HG02885 (cell line): ENCODE measurements around the gene VRK3.
"Not testable (repeated sequence)": the region's sequence is repeated elsewhere in the genome, so short reads cannot be mapped to it uniquely, and the experiment has no call there.

Experiments
- ATAC-seq: cut with Tn5 transposase; IDR thresholded peaks from one replicate; pipeline ENCODE4 v1.9.1; 2021; ENCODE audit warnings: mild to moderate bottlenecking; ENCODE audit not compliant: unreplicated experiment, poor library complexity

VRK3 gene

DNA sequence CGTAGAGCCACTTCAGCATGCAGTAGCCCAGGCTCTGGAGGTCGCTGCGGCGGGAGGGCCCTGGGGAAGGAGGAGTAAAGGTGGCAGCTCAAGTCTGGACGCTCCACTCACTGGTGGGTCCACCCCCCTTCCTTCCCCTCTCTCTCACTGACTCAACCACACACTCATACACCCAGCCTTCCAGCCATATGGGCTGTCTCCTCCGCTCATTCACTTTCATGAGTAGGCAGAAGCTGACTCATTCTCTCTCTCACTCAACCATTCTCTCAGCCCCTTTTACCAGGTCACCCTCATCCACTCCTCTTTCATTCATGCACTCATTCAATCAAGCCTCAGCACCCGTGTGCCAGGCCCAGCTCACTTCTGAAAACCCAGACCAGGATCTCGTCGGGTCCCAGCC is 36.7 kb downstream of the VRK3 start:
- ATAC-seq: no peak

DNA sequence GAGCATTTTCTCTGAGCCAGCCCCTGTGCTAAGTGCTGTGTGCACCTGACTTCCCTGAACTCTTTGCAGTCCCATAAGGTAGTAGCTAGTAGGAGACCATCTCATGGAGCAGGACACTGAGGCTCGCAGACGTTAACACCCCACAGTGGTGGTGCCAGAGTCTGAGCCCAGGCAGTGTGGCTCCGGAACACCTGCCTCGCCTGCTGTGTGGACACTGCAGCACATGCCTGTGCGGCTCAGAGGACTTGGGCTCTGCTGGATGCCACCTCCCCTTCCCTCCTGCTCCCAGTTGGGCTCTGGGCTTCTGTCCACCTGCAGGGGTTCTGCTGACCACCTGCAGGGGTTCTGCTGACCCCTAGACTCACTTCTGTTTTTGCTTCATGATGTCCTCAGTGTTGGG is 37.2 kb downstream of the VRK3 start:
- no peak for ATAC-seq

GRCh38 chr19:49987159-49987698 is 37.9 kb downstream of the VRK3 start:
- ATAC-seq: no peak

DNA sequence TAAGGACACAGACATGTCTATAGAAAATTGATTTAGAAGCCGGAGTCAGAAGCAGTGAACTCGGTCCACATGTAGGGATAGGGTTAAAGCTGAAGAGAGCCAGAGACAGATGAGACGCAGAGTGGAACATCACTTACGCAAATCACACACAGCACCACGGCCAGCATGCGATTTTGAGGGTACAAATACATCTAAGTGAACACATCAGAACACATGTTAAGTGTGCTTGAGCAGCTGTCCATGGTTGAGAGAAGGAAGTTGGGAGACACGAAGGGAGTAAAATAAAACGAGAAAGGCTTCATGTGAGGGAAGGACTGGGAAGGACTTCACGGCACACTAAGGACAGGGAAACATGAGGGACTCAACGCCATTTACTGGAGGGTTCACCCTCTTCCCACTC is 38.8 kb downstream of the VRK3 start:
- no peak for ATAC-seq

GRCh38 chr19:49985871-49986270 is 39.3 kb downstream of the VRK3 start:
- ATAC-seq: no peak

- ATAC-seq: no peak
Measured at GRCh38 chr19:49984491-49984890, 40.7 kb downstream of the VRK3 start.

DNA sequence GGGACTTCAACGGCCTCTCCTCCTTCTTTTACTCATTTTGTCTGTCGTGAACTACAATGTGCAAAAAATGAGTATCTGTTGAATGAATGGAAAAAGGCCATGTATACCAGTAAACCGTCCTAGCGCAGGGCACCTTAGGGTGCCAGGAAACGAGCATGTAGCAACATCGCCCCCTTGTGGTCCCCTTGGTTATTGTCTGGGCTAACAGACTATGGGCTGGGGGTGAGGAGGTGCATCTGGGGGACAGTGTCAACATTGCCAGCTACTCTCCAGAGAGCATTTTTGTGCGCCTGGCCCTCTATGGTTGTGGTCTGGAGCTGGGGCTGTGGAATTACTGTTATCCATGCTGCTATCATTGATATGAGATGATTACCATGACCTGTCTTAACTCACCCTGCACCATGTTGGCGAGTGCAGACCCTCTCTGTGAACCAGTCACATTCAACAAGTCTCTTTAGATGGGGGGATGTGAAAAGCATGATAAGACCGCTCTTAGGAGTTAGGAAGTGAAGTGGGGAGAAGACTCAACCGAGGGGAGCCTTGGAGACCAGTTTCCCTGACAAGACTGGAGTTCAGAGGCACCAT is 41.4 kb downstream of the VRK3 start:
- ATAC-seq: peak; percentile 37

GRCh38 chr19:49981603-49982593 is 43.3 kb downstream of the VRK3 start:
- ATAC-seq: no peak

DNA sequence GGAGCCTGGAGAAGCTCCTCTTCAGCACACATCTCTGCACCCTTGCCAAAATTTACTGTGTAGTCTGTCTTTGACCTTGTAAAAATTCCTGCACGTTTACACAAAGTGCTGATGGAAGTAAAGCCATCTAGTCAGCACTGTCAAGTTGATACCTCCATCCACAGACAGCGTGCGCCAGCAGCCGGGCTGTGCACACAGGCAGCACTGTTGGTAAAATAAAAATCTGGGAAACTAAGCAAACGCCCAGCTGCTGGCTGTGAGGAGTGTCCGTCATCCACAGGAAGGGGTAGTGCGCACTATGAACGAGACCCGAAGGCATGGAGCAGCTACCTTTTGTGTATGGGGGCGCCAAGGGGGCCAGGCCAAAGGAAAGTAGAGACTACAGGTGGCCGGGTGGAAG is 46.8 kb downstream of the VRK3 start:
- ATAC-seq: no peak

DNA sequence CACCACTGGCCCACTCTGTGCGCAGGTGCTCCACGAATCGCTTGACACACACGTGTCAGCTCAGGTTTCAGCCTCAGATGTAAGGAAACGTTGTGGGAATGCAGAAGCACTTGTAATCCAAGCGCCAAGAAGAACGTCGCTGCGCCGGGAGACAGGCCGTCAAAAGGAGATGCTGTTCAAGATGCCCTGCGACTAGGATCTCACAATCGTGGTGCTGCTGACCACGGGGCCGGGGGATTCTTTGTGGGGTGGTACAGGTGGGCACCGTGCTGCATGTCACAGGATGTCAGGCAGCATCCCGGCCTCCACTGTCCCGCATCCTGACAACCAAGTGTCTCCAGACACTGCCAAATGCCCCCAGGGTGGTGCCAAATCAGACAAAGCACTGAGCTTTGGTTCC is 47.3 kb downstream of the VRK3 start:
- no peak for ATAC-seq

DNA sequence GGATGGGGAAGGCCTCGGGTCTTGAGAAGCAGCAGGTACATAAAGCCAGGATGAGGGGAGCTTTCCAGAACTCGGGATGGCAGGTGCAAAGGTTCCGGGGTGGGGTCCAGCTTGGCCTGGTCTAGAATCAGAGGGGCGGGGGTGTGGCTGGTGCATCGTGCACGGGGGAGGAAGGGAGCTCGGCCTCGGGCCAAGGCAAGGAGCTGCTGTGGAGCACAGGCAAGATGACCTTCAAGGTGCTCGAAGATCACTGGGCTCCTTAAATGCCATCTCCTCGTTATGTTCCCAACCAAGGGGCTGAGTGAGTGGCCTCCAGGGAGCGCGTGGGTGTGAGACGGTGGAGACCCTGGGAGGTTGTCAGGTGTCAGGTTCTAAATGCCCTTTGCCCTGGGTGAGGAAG is 48.1 kb downstream of the VRK3 start:
- no peak for ATAC-seq

DNA sequence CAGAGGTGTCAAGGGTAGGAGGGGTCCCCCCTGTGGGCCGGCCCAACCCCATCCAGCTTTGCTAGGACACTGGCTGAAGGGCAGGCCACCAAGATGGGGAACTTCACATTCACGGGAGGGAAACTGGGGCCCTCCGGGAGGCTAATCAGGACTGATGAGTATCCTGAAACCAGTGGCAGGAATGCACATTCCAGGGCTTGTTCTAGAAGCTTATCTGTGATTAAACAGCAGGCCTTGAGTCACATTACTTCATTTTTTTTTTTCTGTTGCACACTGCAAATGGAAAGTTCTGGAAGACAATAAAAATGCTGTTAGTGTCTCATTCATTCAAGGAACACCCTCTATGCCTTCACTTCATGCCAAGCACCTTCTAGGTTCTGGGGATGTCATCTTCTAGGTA is 48.7 kb downstream of the VRK3 start:
- no peak for ATAC-seq

DNA sequence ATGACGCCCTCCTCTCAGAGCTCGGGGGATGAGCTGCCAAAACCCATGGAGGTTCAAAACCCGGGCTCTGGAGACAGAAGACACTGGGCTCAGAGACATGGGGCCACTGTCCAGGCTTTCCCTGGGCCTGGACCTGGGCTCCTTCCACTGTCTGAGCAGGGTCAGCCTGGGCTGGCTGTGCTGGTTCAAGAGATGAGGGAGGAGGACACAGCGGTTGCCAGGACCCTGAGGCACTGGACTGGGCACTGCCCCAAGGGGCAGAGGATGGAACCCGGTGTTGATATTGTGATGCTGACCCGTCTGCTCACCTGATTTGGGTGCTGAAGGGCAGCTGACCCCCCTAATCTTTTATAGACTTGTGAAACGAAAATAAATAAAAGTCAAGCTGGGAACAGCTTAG is 50.1 kb downstream of the VRK3 start:
- no peak for ATAC-seq

DNA sequence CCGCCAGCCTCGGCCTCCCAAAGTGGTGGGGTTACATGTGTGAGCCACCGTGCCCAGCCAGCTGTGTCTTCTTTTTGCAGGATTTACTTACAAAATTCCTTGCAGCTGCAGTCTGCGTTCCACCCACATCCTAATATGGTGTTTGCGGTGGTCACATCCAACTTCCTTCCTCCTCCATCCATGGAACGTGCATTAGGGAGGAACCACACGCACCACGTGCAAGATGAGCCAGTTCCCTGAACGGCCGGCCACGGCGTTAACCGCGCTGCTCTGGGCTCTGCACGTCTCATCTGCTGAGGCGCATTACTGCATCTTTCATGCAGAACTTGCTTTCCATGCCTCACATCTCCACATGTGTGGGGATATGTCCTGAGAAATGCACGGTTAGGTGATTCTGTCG is 51.2 kb downstream of the VRK3 start:
- no peak for ATAC-seq

- no peak for ATAC-seq
Measured at GRCh38 chr19:49972841-49973240, 52.3 kb downstream of the VRK3 start.

DNA sequence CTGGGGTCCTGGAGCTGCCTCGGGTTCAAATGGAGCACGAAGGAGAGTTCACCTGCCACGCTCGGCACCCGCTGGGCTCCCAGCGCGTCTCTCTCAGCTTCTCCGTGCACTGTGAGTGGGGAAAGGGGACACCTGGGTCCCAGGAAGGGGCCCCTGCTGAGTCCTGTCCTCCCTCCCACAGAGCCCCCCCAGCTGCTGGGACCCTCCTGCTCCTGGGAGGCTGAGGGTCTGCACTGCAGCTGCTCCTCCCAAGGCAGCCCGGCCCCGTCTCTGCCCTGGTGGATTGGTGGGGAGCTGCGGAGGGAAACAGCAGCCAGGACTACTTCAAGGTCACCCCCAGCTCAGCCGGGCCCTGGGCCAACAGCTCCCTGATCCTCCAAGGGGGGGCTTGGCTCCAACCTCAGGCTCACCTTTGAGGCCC is 53.2 kb downstream of the VRK3 start:
- ATAC-seq: no peak

DNA sequence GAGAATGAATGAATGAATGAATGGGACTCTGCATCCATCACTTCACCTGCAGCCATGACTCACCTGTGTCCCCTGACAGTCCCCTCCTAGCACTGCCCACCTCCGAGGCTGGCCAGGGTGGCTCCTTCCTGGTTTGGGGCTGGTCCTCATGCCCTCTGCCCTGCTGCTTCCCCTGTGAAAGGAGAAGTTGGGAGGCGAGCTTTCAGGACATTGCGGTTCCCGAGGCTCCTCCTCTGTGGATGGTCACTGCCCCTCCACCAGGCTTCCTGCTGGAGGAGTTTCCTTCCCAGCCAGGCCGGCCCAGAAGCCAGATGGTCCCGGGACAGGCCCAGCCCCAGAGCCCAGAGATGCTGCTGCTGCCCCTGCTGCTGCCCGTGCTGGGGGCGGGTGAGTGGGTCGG is 55.8 kb downstream of the VRK3 start:
- ATAC-seq: not testable (repeated sequence)

DNA sequence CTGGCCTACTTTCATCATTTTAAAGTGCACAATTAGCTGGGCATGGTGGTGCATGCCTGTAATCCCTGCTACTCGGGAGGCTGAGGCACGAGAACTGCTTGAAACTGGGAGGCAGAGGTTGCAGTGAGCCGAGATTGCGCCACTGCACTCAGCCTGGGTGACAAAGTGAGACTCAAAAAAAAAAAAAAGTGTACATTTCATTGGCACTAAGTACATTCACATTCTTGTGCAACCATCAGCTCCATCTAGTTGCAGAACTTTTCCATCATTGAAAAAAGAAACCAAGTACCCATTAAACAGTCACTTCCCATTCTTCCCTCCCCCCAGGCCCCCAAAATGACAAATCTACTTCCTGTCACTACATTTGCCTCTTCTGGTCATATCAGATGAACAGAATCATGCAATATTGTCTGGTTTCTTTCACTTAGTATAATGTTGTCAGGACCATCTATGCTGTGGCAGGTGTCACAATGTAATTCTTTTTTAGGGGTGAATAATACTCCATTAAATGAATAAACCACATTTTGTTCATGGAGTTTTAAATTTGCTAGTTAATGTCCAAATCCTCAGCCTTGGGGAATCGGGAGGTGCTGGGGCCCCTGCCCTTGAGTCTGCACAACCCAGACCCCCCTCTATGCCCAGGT is 56.8 kb downstream of the VRK3 start:
- ATAC-seq: no peak

GRCh38 chr19:49960980-49961379 is 64.2 kb downstream of the VRK3 start, which contains the start of gene SIGLEC11:
SIGLEC11 (minus strand) TSS chr19:49961172; CDS start chr19:49961081, 91 bp downstream.
- not testable (repeated sequence) for ATAC-seq

DNA sequence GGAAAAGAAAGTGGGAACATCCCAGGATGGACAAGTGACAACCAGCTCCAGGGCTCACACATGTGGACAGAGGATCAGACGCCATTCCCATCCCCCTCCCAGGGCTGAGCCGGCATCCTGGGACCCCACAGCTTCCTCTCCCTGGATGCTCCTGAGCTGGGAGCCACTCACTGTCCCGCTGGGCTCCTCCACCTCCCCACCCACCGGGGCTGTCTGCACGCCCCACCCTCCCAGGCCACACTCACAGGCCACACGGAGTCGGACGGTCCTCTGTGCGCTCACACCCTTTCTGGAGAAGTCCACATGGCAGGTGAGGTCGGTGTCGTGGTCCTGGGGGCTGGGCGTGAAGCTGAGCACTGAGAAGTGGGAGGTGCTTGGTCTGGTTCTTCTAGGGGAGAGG is 65.3 kb downstream of the VRK3 start:
- not testable (repeated sequence) for ATAC-seq

- not testable (repeated sequence) for ATAC-seq
Measured at GRCh38 chr19:49958596-49958995, 66.6 kb downstream of the VRK3 start.
